H1 (cell line): ENCODE data around the gene FIP1L1.

Experiments used
- CEBPB ChIP-seq: IDR thresholded peaks from 2 replicates; pipeline ENCODE4 v1.6.1; 2012; ENCODE audit warnings: low read depth, low read length
- CHD2 ChIP-seq: IDR thresholded peaks from 2 replicates; pipeline ENCODE4 v1.6.1; 2012; ENCODE audit warnings: low read length, improper control_type of control experiment
- CTCF ChIP-seq, 3 experiments: IDR thresholded peaks; 1 replicate in 2 of 3; 2 replicates in 1 of 3; pipeline versions ENCODE4 v1.5.1 to v1.6.1; 2011; ENCODE audit warnings: low read length in 3 of 3, mild to moderate bottlenecking in 3 of 3, inconsistent platforms in 2 of 3, low read depth in 1 of 3, moderate library complexity in 1 of 3; ENCODE audit not compliant: insufficient read depth in 1 of 3; ENCODE audit errors: control extremely low read depth in 1 of 3
- JUND ChIP-seq: IDR thresholded peaks from 2 replicates; pipeline ENCODE4 v1.6.1; 2011; ENCODE audit warnings: mild to moderate bottlenecking, improper control_type of control experiment, low read length
- MAFK ChIP-seq: IDR thresholded peaks from 2 replicates; pipeline ENCODE4 v1.6.1; 2012; ENCODE audit warnings: low read depth, mild to moderate bottlenecking, improper control_type of control experiment, low read length
- MAX ChIP-seq: IDR thresholded peaks from 2 replicates; pipeline ENCODE4 v1.6.1; 2012; ENCODE audit warnings: inconsistent platforms
- ZNF274 ChIP-seq: IDR thresholded peaks from 2 replicates; pipeline ENCODE4 v1.7.0; 2012; ENCODE audit warnings: low read length, borderline replicate concordance; ENCODE audit errors: extremely low read depth

- TF ChIP-seq CTCF (IDR thresholded peaks at IDR 0.05; ENCODE audit: control extremely low read depth in 1 of 3, insufficient read depth in 1 of 3, low read depth in 1 of 3, low read length in 3 of 3) (no peak), JUND (no peak), CHD2 (no peak), MAFK (no peak), ZNF274 (no peak), CEBPB (no peak), MAX (no peak)
Measured at GRCh38 chr4:53367721-53368120, 9.7 kb upstream of the FIP1L1 start.
